Right renal cortex interstitium (tissue), 3 donors: Measurements from ENCODE around the gene GOLGA1. TPM values are rescaled to one million over a fixed set of nuclear protein-coding genes. Genes with fewer than 3 reads are reported as not detected.
"Not testable (repeated sequence)": the region's sequence is repeated elsewhere in the genome, so short reads cannot be mapped to it uniquely, and the experiment has no call there.

Experiments
- DNase-seq, 3 donors: peaks; one replicate each; pipeline ENCODE4 v3.0.0-alpha.2; 2013; ENCODE audit warnings: low read depth in 3 of 3, low spot score in 2 of 3
- polyA plus RNA-seq, 3 donors: library from polyadenylated mRNA; unstranded; fragments of 120-200 nt; gene quantifications; one replicate each; pipeline ENCODE4 v1.2.1, GENCODE V29; 2013; ENCODE audit not compliant: insufficient read length in 3 of 3

GOLGA1 gene
- 10 to 100 TPM; 15.0 to 16.8 (median 15.5) TPM for polyA plus RNA-seq

GRCh38 chr9:124940894-124941678, at the start of gene GOLGA1:
Gene GOLGA1 (minus strand): TSS chr9:124941083. CDS start chr9:124938711, 2,372 bp downstream.
- DNase-seq: peak; percentile 86 to 89 (median 86)

- DNase-seq: no peak
These were observed 42.8 kb upstream of the GOLGA1 start for GRCh38 chr9:124983698-124984097.

- peak in 1 of 3 donors; percentile 2 for DNase-seq
These were observed 39.5 kb upstream of the GOLGA1 start for GRCh38 chr9:124980431-124980830.

- no peak for DNase-seq
These were observed 34.2 kb upstream of the GOLGA1 start for GRCh38 chr9:124975131-124975530.

- DNase-seq: no peak
These were observed 32.9 kb upstream of the GOLGA1 start for GRCh38 chr9:124973807-124974206.

- DNase-seq: no peak
These were observed 31.4 kb upstream of the GOLGA1 start for GRCh38 chr9:124972241-124972770.

GRCh38 chr9:124969401-124969800, 28.5 kb upstream of the GOLGA1 start:
- no peak for DNase-seq

GRCh38 chr9:124968238-124968637, 27.4 kb upstream of the GOLGA1 start:
- no peak for DNase-seq

- not testable (repeated sequence) for DNase-seq
These were observed 25.1 kb upstream of the GOLGA1 start for GRCh38 chr9:124965775-124966568.

GRCh38 chr9:124964604-124965003, 23.7 kb upstream of the GOLGA1 start:
- DNase-seq: no peak

GRCh38 chr9:124964056-124964455, 23.2 kb upstream of the GOLGA1 start:
- no peak for DNase-seq

- no peak for DNase-seq
These were observed 19.5 kb upstream of the GOLGA1 start for GRCh38 chr9:124960409-124960752.

- not testable (repeated sequence) for DNase-seq
These were observed 19.0 kb upstream of the GOLGA1 start for GRCh38 chr9:124959671-124960408.

GRCh38 chr9:124954255-124954654, 13.4 kb upstream of the GOLGA1 start:
- DNase-seq: no peak

- no peak for DNase-seq
These were observed 9.3 kb upstream of the GOLGA1 start for GRCh38 chr9:124950050-124950718.

GRCh38 chr9:124949387-124949786, 8.5 kb upstream of the GOLGA1 start:
- DNase-seq: no peak

GRCh38 chr9:124947727-124948391, 7.0 kb upstream of the GOLGA1 start:
- DNase-seq: no peak

- no peak for DNase-seq
These were observed 5.3 kb upstream of the GOLGA1 start for GRCh38 chr9:124946167-124946566.

GRCh38 chr9:124941679-124942561, 1.0 kb upstream of the GOLGA1 start:
- DNase-seq: peak; percentile 52 to 61 (median 52)
